AG09319 (cell line): Measurements from ENCODE around the gene SC5D.

ENCODE experiments used
- DNase-seq: peaks from one replicate; pipeline ENCODE4 v3.0.0-alpha.2; 2010; ENCODE audit warnings: low read depth; ENCODE audit errors: extremely low read depth
- CTCF ChIP-seq: IDR thresholded peaks from 2 replicates; pipeline ENCODE4 v1.5.1; 2011; ENCODE audit warnings: low read depth, mild to moderate bottlenecking, inconsistent platforms, low read length, moderate library complexity

The SC5D gene

GRCh38 chr11:121293288-121293594 is 670 bp downstream of the SC5D start:
- no peak for DNase-seq
- no peak for TF ChIP-seq CTCF

- no peak for DNase-seq
- no peak for TF ChIP-seq CTCF
Observed at GRCh38 chr11:121295246-121296029, 2.9 kb downstream of the SC5D start.

GRCh38 chr11:121297872-121298271 is 5.3 kb downstream of the SC5D start:
- TF ChIP-seq CTCF = no peak

GRCh38 chr11:121298774-121299173 is 6.2 kb downstream of the SC5D start:
- TF ChIP-seq CTCF = no peak
- DNase-seq = no peak

More at GRCh38 chr11:121297872-121298271, 5.3 kb downstream of the SC5D start:
- no peak for DNase-seq

- no peak for DNase-seq
- TF ChIP-seq CTCF = no peak
Observed at GRCh38 chr11:121299417-121299816, 6.8 kb downstream of the SC5D start.

GRCh38 chr11:121300313-121300971 is 7.9 kb downstream of the SC5D start:
- no peak for TF ChIP-seq CTCF
- no peak for DNase-seq

- no peak for TF ChIP-seq CTCF
- DNase-seq = no peak
Observed at GRCh38 chr11:121300972-121301699, 8.6 kb downstream of the SC5D start.
